Esophagus muscularis mucosa (tissue), 4 donors: ENCODE results near the gene RNF144B.

Source experiments
- EP300 ChIP-seq: sonication (generic); formaldehyde crosslinking; IDR thresholded peaks from one replicate; pipeline ENCODE4 v1.6.1; 2017; ENCODE audit warnings: antibody characterized with exemption
- POLR2A ChIP-seq: fragments of 450-650 bp; IDR thresholded peaks from one replicate; pipeline ENCODE4 v1.6.1; 2017; ENCODE audit warnings: antibody characterized with exemption, moderate library complexity, mild to moderate bottlenecking, low read depth
- POLR2AphosphoS5 ChIP-seq, 2 donors: sonication (generic); formaldehyde crosslinking; IDR thresholded peaks; one replicate each; pipeline ENCODE4 v1.6.1; 2017; ENCODE audit warnings: antibody characterized with exemption in 2 of 2
- TF ChIP-seq, protein P1 (sequence below), 3 experiments: fragments of 200-600 bp in 2 of 3; fragments of 450-650 bp in 1 of 3; sonication (generic) in 2 of 3; IDR thresholded peaks; one replicate each; pipeline ENCODE4 v1.5.1; 2017 to 2019; ENCODE audit warnings: antibody characterized with exemption in 3 of 3, mild to moderate bottlenecking in 2 of 3, moderate library complexity in 1 of 3

- TF ChIP-seq, protein P1, sequence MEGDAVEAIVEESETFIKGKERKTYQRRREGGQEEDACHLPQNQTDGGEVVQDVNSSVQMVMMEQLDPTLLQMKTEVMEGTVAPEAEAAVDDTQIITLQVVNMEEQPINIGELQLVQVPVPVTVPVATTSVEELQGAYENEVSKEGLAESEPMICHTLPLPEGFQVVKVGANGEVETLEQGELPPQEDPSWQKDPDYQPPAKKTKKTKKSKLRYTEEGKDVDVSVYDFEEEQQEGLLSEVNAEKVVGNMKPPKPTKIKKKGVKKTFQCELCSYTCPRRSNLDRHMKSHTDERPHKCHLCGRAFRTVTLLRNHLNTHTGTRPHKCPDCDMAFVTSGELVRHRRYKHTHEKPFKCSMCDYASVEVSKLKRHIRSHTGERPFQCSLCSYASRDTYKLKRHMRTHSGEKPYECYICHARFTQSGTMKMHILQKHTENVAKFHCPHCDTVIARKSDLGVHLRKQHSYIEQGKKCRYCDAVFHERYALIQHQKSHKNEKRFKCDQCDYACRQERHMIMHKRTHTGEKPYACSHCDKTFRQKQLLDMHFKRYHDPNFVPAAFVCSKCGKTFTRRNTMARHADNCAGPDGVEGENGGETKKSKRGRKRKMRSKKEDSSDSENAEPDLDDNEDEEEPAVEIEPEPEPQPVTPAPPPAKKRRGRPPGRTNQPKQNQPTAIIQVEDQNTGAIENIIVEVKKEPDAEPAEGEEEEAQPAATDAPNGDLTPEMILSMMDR (IDR thresholded peaks at IDR 0.05), result no peak
- TF ChIP-seq EP300 (no peak), POLR2A (no peak), POLR2AphosphoS5 (IDR thresholded peaks at IDR 0.05) (peak; percentile 73 to 78)
Measured at GRCh38 chr6:18415671-18416340, 28.7 kb downstream of the RNF144B start.
